ENCODE data around the gene NXN. TPM values are rescaled to one million over a fixed set of nuclear protein-coding genes. Genes with fewer than 3 reads are reported as not detected.

Gene NXN
- total and polyA plus RNA-seq, 7 donors: 33.4 to 92.5 (median 73.8) TPM

DNA sequence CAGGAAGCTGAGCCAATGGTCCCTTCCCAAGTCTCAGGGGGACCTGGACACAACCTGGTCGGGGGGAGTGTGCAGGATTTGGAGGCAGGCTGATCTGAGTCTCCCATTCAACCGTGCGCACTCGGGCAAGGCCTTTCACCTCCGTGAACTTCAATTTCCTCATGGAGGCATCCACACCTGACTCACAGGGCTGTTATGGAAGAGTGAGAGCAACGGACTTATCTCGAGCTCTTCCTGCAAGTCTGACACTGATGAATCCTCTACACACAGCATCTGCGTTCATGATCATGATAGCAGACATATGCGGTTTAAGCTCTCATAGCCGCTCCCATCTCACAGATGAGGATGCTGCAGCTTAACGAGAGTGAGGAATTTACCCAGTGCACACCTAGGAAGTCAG lies 39.0 kb upstream of the NXN start:
- no peak for DNase-seq

DNA sequence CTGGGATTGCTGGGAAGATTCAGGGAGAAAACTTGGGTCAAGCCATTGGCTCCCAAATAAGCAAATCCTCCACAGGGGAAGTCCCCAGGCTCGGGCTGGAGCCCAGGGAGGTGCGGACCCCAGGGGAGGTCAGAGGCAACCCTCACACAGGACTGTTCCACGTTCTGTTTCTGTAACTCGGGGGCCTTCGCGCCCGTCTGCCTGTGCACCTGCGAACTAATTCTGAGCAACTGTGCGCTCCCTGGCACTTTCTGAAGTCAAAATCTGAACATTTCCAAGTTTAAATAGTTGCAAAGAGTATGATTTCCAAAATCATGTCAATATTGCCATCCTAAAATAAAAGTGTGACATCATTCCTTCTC lies 34.1 kb upstream of the NXN start:
- peaks cover 0 to 25% of the 10 kb centered on the region in 2 donors for H3K36me3 ChIP-seq (ENCODE audit: insufficient read depth in 1 of 2, low read depth in 1 of 2)
- H3K27ac ChIP-seq: no peak overlapping the region
- 75 to 84% (median 77%) methylated on average over 9 of the region's 9 CpGs for WGBS, 3 donors
- no peak for ATAC-seq
- peak in 1 of 2 donors; percentile 18 for DNase-seq
- H3K9me3 ChIP-seq: no peaks in the 10 kb centered on the region
- no peaks in the 10 kb centered on the region for H3K4me1 ChIP-seq
- TF ChIP-seq, protein P1, sequence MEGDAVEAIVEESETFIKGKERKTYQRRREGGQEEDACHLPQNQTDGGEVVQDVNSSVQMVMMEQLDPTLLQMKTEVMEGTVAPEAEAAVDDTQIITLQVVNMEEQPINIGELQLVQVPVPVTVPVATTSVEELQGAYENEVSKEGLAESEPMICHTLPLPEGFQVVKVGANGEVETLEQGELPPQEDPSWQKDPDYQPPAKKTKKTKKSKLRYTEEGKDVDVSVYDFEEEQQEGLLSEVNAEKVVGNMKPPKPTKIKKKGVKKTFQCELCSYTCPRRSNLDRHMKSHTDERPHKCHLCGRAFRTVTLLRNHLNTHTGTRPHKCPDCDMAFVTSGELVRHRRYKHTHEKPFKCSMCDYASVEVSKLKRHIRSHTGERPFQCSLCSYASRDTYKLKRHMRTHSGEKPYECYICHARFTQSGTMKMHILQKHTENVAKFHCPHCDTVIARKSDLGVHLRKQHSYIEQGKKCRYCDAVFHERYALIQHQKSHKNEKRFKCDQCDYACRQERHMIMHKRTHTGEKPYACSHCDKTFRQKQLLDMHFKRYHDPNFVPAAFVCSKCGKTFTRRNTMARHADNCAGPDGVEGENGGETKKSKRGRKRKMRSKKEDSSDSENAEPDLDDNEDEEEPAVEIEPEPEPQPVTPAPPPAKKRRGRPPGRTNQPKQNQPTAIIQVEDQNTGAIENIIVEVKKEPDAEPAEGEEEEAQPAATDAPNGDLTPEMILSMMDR (IDR thresholded peaks at IDR 0.05): no peak
- H3K27me3 ChIP-seq (ENCODE audit: insufficient read depth in 3 of 3, low read length in 2 of 3): peaks cover 0 to 1% (median 0%) of the 10 kb centered on the region in 3 donors
- H3K4me3 ChIP-seq: no peak overlapping the region
- intact Hi-C loops (cut with DNase I): no loop called here

More for the DNA sequence above, 39.0 kb upstream of the NXN start:
- Histone ChIP-seq H3K4me3 (no peak overlapping the region), H3K36me3 (ENCODE audit: insufficient read depth in 1 of 2, low read depth in 1 of 2) (no peaks in the 10 kb centered on the region), H3K27ac (no peak overlapping the region), H3K27me3 (ENCODE audit: insufficient read depth in 3 of 3, low read length in 2 of 3) (peaks cover 0 to 4% (median 0%) of the 10 kb centered on the region in 3 donors), H3K4me1 (peaks cover 12% of the 10 kb centered on the region), H3K9me3 (no peaks in the 10 kb centered on the region)
- WGBS, 3 donors: 83 to 89% (median 86%) methylated on average over 10 to 11 of the region's 11 CpGs
- ATAC-seq: no peak
- TF ChIP-seq, protein P1 (IDR thresholded peaks at IDR 0.05): no peak
- intact Hi-C loops (cut with DNase I): no loop called here

DNA sequence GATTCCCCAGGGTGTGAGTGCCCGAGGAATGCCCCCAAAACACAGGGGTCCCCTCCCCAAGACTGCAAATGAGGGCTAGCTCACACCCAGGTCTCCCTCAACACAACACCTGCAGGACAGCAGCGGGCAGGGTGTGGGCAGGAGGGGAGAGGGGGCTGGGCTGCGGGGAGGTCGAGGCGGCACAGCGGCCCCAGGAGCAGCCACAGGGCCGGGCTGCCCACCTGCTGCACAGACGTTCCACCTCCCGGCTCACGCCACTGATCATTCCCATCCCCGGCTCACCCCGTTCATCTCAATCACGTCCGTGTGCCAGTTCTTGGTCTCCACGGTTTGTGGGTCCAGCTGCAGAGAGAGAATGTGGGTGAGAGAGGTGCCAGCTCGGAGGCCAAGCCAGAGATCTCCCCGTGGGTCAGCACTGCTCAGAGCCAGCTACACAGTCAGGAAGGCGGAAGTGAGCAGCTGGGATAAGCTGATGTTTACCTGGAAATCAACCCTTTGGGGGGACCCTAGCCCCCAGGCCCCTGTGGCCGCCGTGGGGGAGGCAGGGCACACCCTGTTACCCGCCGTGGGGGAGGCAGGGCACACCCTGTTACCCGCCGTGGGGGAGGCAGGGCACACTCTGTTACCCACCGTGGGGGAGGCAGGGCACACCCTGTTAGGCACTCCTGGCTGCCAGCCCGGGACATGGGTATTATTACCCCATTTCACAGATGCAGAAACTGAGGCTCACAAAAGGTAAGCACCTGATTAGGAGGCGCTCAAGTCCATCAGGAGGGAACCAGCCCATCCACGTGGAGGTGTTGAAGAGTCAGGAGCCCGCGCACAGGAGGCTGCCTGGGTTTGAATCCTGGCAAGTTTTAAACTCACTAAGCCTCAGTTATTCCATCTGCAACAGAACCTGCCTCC lies 33.5 kb upstream of the NXN start:
- WGBS, 3 donors: 54 to 71% (median 57%) methylated on average over 25 to 30 of the region's 30 CpGs
- peak in 1 of 4 donors; percentile 12 for ATAC-seq

DNA sequence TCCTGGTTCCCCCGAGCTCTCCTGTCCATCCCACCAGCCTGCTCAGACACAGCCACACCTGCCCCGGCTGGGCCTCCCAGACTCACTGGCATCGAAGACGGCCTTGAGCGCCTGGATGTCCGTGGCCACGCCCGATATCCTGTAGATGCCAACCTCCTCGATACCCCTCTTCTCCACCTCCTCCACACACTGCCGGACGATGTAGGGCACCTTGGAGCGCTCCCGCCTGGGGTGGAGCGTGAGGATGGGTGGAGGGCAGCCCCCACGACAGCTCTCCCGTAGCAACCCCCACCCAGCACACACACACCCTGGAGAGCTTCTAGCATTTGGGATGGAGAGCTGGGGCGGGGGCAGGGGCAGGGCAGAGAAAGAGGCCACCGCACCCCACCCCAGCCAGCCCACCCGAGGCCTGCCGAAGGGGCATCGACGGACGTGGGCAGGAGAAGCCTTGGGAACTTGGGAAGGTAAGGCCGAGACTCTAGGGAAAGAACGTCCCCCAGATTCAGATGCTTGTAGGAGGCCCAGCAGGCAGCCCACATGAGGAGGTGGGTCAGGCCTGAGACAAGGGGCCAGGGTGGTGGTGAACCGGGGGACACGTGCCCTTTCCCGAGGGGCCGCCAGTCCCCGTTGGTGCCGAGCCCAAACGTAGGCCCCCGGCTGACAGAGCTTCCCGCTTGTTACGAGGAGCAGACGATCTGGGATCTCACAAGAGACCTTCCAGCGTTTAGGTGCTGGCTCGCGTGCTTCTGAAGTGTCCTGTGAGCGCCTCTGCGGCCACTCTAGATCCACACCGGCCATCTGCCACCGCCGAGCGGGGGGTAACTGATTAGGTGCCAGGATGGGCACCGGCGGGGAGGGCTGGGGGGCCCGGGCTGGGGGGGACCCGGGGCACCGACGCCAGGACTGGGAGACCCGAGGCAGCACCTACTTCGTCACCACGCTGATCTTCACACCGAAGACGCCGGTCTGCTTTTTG lies 32.5 kb upstream of the NXN start:
- DNase-seq (peak in 1 of 2 donors; percentile 52), ATAC-seq (no peak)
- H3K9me3 ChIP-seq: no peaks in the 10 kb centered on the region
- peaks cover 0 to 1% (median 0%) of the 10 kb centered on the region in 3 donors for H3K27me3 ChIP-seq (ENCODE audit: insufficient read depth in 3 of 3, low read length in 2 of 3)
- no peak overlapping the region for H3K4me3 ChIP-seq
- H3K27ac ChIP-seq: no peak overlapping the region
- TF ChIP-seq, protein P1 (IDR thresholded peaks at IDR 0.05): no peak
- H3K36me3 ChIP-seq (ENCODE audit: insufficient read depth in 1 of 2, low read depth in 1 of 2): peaks cover 0 to 33% of the 10 kb centered on the region in 2 donors
- intact Hi-C loops (cut with DNase I): no loop called here
- no peaks in the 10 kb centered on the region for H3K4me1 ChIP-seq
- 73 to 82% (median 77%) methylated on average over 56 to 57 of the region's 57 CpGs for WGBS, 3 donors

More for the DNA sequence above, 33.5 kb upstream of the NXN start:
- TF ChIP-seq, protein P1 (IDR thresholded peaks at IDR 0.05): no peak
- Histone ChIP-seq H3K27me3 (ENCODE audit: insufficient read depth in 3 of 3, low read length in 2 of 3) (peaks cover 0 to 1% (median 0%) of the 10 kb centered on the region in 3 donors), H3K36me3 (ENCODE audit: insufficient read depth in 1 of 2, low read depth in 1 of 2) (peaks cover 0 to 28% of the 10 kb centered on the region in 2 donors), H3K4me3 (no peak overlapping the region), H3K27ac (no peak overlapping the region), H3K4me1 (no peaks in the 10 kb centered on the region), H3K9me3 (no peaks in the 10 kb centered on the region)
- intact Hi-C loops (cut with DNase I): no loop called here
- DNase-seq: peak in 1 of 2 donors; percentile 42

Data from psoas muscle (tissue), 8 donors.